IPS-11a (cell line): ENCODE data around the gene CEP85.

ENCODE experiments used
- H3K4me3 ChIP-seq: one replicate; pipeline ENCODE4 v1.5.1; 2013; ENCODE audit warnings: low read depth, low read length, control low read depth

Gene CEP85

DNA sequence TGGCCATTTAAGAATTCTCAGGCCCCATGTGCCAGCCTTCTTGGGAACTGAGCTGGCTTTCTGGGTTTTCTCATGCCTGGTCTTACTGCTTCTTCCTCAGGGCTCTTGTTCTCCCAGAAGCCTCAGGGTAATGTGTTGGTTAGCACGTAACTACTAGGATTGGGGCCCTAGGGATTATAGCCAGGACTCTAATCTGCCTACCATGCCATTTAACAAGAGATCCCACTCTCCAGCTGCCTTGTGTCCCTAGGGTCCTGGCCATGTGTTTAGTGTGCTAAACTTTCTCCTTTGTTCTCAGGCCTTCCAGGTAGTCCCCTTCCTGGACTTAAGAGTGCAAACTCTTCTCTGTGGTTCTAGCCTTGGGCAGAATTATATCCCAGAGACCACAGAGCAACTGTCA, 43.7 kb downstream of the CEP85 start:
- no peak overlapping the region for H3K4me3 ChIP-seq

DNA sequence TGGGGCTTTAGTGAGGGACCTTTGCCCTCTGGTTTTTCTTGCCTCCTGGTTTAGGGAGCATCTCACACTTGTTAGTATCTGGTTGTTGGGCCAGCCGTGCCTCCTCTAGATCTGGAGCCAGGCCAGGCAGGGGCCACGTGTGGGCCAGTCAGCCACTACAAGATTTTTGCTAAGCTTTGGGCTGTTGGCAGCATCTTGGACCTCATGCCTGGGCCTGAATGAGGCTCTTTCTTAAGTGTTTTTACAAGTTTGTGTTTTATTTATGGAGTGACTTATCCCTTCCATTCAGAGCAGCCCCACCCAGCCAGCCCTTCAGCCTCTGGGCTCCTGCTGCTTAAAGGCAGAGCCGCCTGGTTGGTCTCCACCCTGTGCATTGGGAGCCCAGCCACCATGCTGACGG, 44.3 kb downstream of the CEP85 start:
- no peak overlapping the region for H3K4me3 ChIP-seq

DNA sequence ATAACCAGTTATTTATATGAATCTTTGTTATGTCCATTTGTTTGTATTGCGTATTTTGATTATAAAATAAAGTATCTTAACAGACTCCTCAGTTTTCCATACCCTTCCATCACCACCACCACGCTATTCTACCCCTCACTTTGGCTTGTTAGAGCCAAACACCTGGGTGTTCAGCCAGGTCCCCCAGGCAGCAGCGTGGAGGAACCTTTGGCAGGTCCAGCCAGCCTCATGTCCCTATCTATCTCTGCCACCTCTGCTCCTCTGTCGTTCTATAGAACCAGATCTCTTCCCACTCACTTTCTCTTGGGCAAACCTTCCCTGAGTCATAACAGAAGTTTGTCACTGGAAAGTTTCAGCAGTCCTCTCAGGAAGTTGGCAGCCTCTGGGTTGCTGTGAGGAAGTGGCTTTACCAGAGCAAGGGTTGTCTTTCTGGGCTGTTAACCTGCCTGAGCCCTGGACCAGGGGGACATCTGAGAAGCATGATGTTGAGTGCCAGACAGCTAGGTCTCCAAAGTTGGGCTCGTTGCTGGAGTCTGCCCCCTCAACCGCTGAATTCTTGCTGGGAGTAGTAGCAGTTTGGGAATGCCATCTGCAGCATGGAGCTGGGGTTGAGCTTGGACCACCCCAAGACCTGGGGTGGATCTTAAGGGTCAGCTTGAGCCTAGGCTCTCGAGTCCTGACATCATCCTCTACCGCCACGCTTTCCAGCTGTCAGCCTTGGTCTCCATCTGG, 44.9 kb downstream of the CEP85 start:
- H3K4me3 ChIP-seq, result peak overlapping the region; percentile 64

DNA sequence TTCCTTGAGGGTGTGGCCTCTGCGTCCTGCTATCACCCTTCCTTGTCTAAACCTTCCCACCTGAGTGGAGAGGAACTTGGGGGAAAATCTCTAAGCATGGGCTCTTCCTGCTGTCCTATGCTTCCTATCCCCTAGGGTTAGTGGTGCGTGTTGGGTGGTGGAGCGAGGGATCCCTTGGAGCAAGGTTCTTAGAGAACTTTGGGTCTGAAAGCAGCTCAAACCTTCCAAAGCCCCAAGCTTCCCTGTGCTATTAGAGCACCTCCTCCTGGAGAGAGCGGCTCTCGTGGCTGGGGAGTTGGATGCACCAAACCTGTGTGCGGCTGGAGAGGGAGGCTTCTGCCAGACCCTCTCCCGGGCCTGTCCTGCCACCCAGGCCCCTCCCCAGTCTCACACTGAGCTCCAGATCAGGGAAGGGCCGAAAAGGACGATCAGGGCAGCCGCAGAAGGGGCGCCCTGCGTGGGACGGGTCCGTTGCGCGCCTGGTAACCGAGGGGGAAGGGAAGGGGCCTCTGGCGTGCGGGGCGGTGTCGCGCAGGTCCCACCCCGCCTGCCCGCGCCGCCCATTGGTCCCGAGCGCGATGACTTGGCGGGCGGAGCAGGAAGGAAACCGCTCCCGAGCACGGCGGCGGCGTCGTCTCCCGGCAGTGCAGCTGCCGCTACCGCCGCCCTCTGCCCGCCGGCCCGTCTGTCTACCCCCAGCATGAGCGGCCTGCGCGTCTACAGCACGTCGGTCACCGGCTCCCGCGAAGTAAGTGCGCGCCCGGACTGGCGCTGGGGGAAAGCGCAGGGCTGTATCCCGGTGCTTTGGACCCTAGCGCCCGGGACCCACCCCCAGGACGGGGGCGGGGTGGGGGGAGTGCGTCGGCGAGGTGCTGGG, 45.7 kb downstream of the CEP85 start, which contains the start of gene SH3BGRL3:
SH3BGRL3 (plus strand) TSS at position 631 of the 877 bp plus-strand sequence; CDS start at position 701, 70 bp downstream.
- peak within 1 kb of the TSS; percentile 64 for H3K4me3 ChIP-seq

DNA sequence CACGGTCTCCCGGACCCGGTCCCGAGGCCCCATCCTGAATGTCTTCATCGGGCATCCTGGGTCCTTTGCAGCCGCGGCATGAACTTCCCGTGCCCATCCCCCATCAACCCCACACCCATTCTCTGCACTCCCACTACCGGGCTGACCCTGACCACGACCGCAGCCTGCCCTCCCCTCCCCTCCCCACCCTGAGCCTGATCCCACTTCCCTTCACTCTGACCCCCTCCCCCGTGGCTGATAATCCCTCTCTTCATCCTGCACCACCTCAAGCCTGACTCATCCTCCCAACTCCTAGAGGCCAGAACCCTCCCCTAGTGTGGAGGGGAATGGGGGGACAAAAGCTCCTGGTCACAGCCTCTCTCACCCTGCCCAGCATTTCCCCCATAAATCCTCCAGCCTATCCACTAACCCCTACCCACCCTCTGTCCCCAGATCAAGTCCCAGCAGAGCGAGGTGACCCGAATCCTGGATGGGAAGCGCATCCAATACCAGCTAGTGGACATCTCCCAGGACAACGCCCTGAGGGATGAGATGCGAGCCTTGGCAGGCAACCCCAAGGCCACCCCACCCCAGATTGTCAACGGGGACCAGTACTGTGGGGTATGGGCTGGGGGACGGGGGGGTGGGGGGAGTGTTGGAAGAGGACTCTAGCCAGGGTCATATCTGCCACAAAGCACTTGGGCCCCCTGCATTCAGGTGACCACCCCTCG, 46.5 kb downstream of the CEP85 start:
- H3K4me3 ChIP-seq, result peak overlapping the region; percentile 64

DNA sequence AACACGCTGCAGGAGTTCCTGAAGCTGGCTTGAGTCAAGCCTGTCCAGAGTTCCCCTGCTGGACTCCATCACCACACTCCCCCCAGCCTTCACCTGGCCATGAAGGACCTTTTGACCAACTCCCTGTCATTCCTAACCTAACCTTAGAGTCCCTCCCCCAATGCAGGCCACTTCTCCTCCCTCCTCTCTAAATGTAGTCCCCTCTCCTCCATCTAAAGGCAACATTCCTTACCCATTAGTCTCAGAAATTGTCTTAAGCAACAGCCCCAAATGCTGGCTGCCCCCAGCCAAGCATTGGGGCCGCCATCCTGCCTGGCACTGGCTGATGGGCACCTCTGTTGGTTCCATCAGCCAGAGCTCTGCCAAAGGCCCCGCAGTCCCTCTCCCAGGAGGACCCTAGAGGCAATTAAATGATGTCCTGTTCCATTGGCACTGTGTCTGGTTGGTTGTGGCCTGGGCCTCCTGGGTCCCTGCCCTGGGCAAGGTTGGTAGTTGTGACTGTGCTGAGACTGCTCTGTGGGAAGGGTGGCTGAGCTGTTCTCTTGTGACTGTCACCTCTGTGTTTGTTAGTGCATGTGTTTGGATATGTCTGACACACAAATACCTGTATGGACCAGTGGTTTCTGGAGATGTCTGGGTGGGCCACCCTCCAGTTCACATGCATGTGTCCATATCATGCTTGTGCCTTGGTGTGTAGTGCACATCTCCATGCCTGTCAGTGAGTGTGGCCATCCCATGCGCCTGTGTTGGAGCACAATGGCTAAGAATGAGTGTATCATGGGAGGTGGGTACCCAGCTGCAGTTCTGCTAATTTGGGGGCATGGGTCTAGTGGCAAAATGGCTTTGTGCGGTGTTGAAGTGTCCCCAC, 47.3 kb downstream of the CEP85 start:
- H3K4me3 ChIP-seq, result no peak overlapping the region

DNA sequence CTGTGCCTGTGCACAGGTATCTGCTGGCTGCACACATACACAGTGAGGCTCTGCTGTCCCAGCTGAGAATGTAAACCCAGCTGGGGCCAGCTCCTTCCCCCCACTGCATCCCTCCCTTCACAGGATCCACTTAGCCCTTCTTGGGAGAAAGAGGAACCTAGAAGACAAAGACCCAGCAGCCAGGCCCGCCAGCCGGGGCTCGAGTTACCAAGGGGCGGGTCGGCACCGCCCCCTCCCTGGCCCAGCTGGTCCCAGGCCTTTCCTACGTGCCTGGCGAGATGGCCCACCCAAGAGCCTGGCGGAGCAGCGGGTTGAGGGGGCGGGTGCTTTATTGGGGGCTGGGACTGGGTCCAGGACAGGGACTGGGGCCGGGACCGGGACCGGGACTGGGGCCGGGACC, 48.0 kb downstream of the CEP85 start:
- no peak overlapping the region for H3K4me3 ChIP-seq

DNA sequence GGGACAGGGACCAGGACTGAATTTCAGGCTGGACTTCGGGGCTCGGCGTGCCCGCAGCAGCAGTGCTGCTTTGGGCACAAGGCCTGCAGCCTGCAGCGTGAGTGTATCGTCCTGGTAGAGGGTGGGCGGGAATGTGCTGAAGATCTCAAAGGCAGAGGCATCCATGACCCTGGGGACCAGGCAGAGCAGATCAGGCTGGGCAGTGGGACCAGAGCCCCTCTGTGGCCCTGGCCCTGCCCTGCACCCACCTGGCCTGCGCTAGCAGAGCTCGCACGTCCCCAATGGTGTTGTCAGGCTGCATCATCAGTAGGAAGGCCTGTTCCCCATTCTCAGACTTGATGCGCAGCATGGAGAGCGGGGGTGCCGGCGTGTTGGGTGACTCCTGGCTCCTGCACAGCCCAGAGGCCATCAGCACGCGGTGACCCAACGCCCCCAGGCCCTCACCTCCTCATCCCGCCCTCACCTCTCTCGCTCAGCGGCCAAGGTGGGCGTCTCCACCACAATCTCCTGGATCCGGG, 48.5 kb downstream of the CEP85 start:
- H3K4me3 ChIP-seq, result no peak overlapping the region

DNA sequence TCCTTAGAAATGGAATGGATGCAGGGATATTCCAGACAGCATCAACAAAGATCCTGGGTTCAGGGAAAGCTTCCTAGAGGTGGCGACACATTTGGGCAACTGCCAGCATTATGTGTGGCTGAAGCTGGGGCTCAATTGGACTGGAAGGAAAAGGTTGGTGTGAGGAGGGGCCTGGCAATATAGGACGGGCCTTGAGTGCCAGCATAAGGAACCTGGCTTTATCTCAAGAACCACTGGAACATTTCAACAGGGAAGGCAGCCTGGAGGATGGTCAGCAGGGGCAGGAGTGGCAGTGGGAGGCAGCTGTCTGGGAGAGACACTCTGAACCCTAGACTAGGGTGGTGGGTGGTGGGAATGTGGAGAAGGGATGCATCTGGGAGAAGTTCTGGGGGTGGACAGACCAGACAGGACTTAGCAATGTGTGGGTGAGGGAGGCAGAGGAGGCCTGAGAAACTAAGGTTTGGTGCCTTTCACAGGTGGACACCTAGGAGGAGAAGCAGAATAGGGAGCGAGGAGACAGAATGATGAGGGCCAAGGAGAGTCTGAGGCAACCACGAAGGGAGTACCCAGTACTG, 49.4 kb downstream of the CEP85 start:
- no peak overlapping the region for H3K4me3 ChIP-seq

DNA sequence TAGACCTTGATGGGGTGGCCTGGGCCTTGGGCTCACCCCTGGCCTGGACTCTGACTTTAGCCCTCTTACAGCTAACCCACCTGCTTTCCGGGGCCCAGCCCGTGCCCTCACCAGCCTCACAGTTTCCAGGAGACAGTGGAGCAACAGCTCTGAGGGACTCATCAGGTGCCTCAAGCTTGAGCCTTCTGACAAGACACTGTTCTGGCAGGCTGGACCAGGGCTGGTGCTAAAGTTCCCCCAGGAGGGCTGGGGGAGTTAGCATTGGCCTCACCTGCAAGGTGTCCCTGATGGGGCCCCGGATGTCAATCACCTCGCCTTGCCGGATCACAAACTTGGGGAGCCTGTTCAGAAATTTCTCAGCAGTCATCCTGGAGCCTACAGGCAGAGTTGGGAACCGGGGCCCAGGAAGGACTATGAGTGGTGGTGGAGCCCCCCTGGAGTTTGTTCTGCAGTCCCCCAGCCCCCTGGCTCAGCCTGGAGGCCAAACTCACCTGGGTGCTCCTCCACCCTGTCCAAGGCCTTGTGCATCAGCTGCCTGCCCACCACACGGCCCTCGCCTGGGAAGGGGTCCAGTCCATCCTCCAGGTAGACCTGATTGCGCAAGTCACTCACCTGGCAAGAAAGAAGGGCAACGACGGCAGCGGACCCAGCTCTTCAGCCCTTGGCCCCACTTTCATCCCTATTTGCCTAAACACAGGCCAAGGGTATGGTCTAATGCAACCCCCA, 50.0 kb downstream of the CEP85 start:
- H3K4me3 ChIP-seq, result no peak overlapping the region

DNA sequence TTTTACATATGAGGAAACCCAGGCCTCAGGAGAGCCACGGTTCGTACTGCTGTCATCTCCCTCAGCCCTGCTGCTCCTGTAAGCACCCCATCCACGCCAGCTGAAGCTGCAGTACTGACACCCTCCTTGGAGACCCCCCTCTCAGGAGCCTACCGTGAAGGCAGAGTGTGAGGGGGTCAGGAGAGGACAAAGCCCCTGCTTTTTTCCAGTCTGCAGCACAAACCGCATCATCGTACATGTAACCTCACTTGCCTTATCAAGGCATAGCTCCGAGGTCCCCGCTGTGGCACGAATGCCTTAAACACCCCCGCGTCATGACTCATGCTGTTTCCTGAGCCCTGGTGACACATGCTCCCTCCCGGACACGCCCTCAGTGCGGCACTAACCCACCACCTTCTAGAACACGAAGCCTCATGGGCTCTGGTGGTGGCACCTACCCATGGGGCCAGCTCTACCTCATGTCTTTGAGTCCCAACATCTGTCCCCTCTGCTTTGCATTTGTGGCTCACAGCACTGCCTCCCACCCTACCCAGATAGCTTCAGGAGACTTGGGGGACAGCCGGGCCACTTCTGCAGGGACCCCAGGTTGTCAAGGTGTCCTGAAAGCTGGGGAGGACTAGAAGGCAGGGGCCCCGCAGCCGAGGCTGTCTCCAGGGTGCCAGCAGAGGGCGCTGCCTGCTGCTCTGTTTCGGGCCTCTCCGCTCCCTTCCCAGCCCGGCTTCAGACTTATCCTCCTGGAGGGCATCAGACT, 50.8 kb downstream of the CEP85 start:
- no peak overlapping the region for H3K4me3 ChIP-seq

DNA sequence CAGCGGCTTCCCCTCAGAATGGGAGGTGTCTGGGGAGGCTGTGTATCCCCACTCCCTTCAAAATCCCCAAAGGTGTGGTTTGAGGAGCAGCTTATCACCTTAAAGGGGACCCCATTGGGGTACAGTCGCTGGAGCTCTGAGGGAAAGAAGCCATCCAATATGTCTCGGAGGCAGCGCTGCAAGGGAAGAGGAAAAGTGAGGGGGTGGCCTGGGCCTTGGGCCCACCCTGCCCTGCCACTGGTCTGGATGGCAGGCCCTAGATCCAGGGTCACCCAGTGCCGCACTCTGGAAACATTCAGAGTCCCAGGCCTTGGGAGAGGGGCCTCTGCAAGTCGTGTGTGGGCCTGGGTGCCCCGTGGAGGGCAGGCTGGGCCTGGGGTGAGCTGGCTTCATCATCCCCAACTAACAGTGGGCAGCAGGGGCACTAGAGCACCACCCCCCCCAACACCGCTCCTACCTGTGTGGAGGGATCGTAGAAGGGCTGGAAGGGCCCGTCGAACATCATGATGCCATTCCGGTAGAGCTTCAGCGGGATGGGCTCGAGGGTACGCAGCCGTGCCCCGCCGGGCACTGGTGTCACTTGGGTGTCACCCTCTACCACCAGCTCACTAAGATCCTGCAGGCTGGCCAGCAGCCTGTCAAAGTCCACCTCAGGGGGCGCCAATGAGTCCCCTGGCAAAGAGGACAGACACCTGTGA, 51.5 kb downstream of the CEP85 start:
- no peak overlapping the region for H3K4me3 ChIP-seq

DNA sequence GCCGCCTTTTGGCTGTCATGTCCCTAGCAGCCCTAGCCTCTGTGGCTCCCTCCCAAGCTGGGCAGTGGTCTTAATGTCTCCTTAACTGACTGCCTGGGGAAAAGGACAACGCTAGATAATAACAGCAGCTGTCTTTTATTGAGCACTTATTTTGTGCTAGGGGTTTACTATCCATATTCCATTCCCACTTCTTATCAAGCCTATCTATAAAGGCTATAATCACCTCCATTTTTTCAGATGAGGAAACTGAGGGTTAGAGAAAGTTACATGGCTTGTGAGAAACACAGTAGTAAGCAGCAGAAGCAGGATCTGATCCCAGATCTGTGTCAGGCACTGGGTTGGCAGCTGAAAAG, 52.0 kb downstream of the CEP85 start:
- H3K4me3 ChIP-seq, result no peak overlapping the region

DNA sequence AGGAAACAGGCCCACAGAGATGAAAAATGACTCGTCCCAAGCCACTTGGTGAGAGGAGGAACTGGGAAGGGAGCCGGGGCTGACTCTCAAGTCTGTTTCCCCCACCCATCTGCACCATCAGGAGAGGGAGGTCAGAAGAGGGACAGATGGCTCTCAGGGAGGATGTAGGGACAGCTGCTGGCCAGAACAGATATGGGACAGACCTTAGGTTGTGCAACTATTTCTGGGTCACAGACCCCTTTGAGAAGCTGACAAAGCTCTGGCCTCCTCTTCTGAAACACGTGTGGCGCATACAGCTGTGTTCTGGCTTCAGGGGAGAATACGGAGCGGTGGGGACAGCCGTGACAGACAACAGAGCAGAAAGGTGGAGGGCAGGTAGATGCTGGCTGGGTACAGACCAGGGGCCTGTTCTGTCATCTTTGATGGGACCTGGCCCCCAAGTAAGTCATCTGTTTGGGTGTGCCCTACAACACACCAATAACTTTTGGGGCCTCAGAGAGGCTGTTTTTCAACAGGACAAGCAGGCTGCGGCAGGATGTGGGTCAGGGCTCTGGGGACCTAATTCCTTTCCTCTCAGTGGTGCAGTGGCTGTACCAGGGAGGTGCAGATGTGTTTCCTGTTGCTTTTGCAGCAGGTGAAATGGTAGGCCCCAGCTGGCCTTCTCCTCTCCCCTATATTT, 53.2 kb downstream of the CEP85 start:
- no peak overlapping the region for H3K4me3 ChIP-seq

DNA sequence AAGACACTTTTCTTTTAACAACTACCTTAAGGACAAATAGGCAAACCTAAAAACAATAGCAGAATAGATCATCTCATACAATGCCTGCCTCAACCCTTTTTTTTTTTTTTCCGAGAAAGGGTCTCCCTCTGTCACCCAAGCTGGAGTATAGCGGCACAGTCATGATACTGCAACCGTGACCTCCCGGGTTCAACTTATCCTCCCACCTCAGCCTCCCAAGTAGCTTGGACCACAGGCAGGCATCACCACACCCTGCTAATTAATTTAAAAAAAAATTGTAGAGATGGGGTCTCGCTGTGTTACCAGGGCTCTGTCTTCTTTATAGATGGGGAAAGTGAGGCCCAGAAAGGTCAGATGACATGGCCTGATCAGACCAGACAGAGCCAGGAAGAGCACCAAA, 53.8 kb downstream of the CEP85 start:
- H3K4me3 ChIP-seq, result no peak overlapping the region

DNA sequence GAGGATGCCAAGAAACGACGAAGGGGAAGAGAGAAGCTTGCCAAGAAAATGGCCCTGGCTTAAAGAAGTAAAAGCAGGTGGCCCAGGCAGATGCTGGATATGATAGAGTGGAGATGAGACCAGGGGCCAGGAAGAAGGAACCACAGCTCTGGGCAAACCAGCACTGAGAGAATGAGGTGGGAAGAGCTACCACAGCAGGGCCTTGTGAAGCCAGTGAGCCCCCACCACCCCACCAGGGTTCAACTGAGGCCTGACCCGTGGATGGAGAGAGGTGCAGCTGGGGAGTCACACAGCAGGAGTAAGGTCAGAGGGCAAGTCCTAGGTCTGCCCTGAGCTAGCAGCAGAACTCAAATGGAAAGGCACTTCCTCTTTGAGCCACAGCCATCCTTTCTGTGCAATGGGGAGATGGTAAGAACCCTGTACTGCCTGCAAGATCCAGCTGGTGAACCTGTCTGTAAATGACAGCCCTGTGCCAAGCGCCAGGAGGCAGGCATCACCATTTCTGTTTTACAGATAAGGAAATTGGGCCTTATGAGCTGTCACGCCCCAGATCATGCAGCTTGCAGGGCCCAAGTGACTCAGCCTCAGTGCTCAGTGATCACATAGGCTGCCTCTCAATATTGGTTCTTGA, 54.4 kb downstream of the CEP85 start:
- no peak overlapping the region for H3K4me3 ChIP-seq
